ENCODE measurements around the gene KCTD1. TPM values are rescaled to one million over a fixed set of nuclear protein-coding genes. Genes with fewer than 3 reads are reported as not detected.

The KCTD1 gene
- total RNA-seq, 4 donors from 2014 or later = 4.7 to 6.0 (median 5.2) TPM

DNA sequence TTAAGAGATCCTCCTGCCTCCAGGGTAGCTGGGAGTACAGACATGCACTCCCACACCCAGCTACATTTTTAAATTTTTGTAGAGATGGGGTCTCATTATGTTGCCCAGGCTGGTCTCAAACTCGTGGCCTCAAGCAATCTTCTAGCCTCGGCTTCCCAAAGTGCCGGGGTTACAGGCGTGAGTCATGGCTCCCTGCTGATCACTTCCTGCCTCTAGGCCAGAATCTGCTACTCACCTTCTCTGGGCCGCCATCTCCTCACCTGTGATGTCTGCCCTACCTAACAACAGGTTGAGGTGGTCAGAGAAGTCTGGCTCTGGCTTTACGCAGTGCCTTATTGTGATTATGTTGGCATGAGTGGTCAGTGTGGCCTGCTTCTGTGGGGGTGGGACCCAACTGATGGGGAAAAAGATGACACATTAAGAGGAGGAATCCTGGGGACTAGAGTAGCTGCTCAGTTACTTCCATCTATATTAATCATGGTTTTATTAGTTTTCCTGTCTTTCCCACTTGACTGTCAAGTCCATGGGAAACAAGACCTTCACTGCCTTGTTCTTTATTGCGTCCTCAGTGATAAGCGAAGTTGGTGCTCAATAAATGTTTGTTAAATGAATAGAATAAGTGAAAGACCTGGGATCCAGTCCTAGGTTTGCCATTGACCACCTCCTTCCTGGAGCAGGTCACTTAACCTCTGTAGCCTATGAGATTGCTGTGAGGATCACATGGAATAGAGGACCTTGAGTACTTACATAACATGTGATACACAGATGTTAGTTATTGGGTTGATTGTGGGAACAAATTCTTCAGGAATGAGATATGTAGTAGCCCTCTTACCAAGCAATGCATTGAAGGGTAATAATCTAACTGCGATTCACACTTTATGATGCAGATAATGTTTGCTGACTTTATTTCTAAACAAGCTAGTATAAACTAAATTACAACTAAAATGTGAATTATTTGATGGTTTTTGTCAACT is 15.7 kb downstream of the KCTD1 start:
- intact Hi-C loops (cut with DNase I; ENCODE audit: low total_unique reads) = no loop called here
- Histone ChIP-seq H3K27me3 (no peaks in the 10 kb centered on the region), H3K9me3 (no peaks in the 10 kb centered on the region), H3K27ac (no peak overlapping the region), H3K4me3 (no peak overlapping the region), H3K36me3 (no peaks in the 10 kb centered on the region), H3K4me1 (peaks cover 0 to 4% of the 10 kb centered on the region in 2 donors)
- DNase-seq = no peak
- ATAC-seq = no peak
- TF ChIP-seq, protein P1, sequence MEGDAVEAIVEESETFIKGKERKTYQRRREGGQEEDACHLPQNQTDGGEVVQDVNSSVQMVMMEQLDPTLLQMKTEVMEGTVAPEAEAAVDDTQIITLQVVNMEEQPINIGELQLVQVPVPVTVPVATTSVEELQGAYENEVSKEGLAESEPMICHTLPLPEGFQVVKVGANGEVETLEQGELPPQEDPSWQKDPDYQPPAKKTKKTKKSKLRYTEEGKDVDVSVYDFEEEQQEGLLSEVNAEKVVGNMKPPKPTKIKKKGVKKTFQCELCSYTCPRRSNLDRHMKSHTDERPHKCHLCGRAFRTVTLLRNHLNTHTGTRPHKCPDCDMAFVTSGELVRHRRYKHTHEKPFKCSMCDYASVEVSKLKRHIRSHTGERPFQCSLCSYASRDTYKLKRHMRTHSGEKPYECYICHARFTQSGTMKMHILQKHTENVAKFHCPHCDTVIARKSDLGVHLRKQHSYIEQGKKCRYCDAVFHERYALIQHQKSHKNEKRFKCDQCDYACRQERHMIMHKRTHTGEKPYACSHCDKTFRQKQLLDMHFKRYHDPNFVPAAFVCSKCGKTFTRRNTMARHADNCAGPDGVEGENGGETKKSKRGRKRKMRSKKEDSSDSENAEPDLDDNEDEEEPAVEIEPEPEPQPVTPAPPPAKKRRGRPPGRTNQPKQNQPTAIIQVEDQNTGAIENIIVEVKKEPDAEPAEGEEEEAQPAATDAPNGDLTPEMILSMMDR (IDR thresholded peaks at IDR 0.05 in 4 of 5, conservative IDR thresholded peaks at IDR 0.05 in 1 of 5) = no peak
- TF ChIP-seq POLR2A (IDR thresholded peaks at IDR 0.05) = no peak
- in situ Hi-C loops (cut with MboI; ENCODE audit: low sequenced_read_pairs in 4 of 4) = no loop called here

- in situ Hi-C loops (cut with MboI; ENCODE audit: low sequenced_read_pairs in 4 of 4) = no loop called here
- TF ChIP-seq, protein P1 (IDR thresholded peaks at IDR 0.05 in 4 of 5, conservative IDR thresholded peaks at IDR 0.05 in 1 of 5) = no peak
- no peak for TF ChIP-seq POLR2A (IDR thresholded peaks at IDR 0.05)
- DNase-seq (no peak), ATAC-seq (no peak)
- peaks cover 0 to 4% of the 10 kb centered on the region in 2 donors for H3K4me1 ChIP-seq
- H3K27me3 ChIP-seq = no peaks in the 10 kb centered on the region
- H3K27ac ChIP-seq = no peak overlapping the region
- no peak overlapping the region for H3K4me3 ChIP-seq
- no peaks in the 10 kb centered on the region for H3K36me3 ChIP-seq
- intact Hi-C loops (cut with DNase I; ENCODE audit: low total_unique reads) = no loop called here
- no peaks in the 10 kb centered on the region for H3K9me3 ChIP-seq
These were observed 16.6 kb downstream of the KCTD1 start for GRCh38 chr18:26531605-26532298.

GRCh38 chr18:26526966-26527234 is 21.5 kb downstream of the KCTD1 start:
- ATAC-seq = no peak

GRCh38 chr18:26526128-26526965 is 22.0 kb downstream of the KCTD1 start:
- ATAC-seq = no peak
- in situ Hi-C loops (cut with MboI; ENCODE audit: low sequenced_read_pairs in 4 of 4) (no loop called here), intact Hi-C loops (cut with DNase I; ENCODE audit: low total_unique reads) (loop anchor here (10.0 kb wide), 1 partner anchor 58 kb away; no protein-coding TSS in a partner anchor)
- Histone ChIP-seq H3K4me3 (no peak overlapping the region), H3K27ac (no peak overlapping the region), H3K4me1 (no peaks in the 10 kb centered on the region), H3K9me3 (no peaks in the 10 kb centered on the region), H3K36me3 (no peaks in the 10 kb centered on the region), H3K27me3 (no peaks in the 10 kb centered on the region)
- no peak for TF ChIP-seq POLR2A (IDR thresholded peaks at IDR 0.05)
- TF ChIP-seq, protein P1 (IDR thresholded peaks at IDR 0.05 in 4 of 5, conservative IDR thresholded peaks at IDR 0.05 in 1 of 5) = no peak
- no peak for DNase-seq

More at GRCh38 chr18:26526966-26527234, 21.5 kb downstream of the KCTD1 start:
- Histone ChIP-seq H3K9me3 (no peaks in the 10 kb centered on the region), H3K27ac (no peak overlapping the region), H3K27me3 (no peaks in the 10 kb centered on the region), H3K4me1 (peaks cover 0 to 3% of the 10 kb centered on the region in 2 donors), H3K36me3 (no peaks in the 10 kb centered on the region), H3K4me3 (no peak overlapping the region)
- TF ChIP-seq, protein P1 (IDR thresholded peaks at IDR 0.05 in 4 of 5, conservative IDR thresholded peaks at IDR 0.05 in 1 of 5) = no peak
- TF ChIP-seq POLR2A (IDR thresholded peaks at IDR 0.05) = no peak
- intact Hi-C loops (cut with DNase I; ENCODE audit: low total_unique reads) (loop anchor here (10.0 kb wide), 1 partner anchor 58 kb away; no protein-coding TSS in a partner anchor), in situ Hi-C loops (cut with MboI; ENCODE audit: low sequenced_read_pairs in 4 of 4) (no loop called here)
- DNase-seq = no peak
